ENCODE data around the gene SMARCAL1. TPM values are rescaled to one million over a fixed set of nuclear protein-coding genes. Genes with fewer than 3 reads are reported as not detected.

Gene SMARCAL1
- total and polyA plus RNA-seq, 4 donors: 3.4 to 9.3 (median 5.4) TPM

DNA sequence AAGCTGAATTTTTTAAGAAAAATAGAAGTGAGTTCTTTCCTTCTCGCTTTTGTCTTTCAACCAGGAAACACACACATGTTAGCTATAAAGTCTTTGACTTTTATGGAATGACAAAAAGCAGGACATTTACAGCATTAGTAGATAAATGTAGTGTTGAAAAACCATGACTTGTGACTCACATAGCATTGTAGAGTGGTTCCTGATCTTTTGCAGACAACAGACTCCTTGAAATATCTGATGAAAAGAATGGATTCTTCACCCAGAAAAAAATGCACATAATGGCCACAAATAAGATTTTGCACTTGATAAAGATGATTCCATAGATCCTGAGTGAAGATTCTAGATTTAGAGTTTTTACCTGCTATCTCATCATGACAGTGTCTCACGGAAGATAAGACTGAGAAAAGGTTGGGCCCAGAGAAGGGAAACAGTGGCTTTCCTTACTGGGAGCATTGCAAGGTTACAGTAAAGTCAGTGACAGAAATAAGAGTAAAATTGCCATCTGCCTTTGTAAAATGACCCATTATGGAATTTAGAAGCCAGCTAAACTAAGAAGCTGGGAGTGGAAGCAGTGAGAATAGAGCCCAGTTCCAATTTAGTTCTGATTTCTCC, 14.0 kb downstream of the SMARCAL1 start:
- H3K4me1 ChIP-seq (ENCODE audit: control insufficient read depth in 4 of 4, insufficient read depth in 4 of 4, low read length in 3 of 4): no peaks in the 10 kb centered on the region
- H3K27ac ChIP-seq (ENCODE audit: low read depth in 1 of 2, low read length in 2 of 2): no peak overlapping the region
- H3K9me3 ChIP-seq (ENCODE audit: control insufficient read depth in 4 of 4, low read length in 3 of 4): peaks cover 0 to 7% (median 6%) of the 10 kb centered on the region in 4 donors
- TF ChIP-seq, protein P1, sequence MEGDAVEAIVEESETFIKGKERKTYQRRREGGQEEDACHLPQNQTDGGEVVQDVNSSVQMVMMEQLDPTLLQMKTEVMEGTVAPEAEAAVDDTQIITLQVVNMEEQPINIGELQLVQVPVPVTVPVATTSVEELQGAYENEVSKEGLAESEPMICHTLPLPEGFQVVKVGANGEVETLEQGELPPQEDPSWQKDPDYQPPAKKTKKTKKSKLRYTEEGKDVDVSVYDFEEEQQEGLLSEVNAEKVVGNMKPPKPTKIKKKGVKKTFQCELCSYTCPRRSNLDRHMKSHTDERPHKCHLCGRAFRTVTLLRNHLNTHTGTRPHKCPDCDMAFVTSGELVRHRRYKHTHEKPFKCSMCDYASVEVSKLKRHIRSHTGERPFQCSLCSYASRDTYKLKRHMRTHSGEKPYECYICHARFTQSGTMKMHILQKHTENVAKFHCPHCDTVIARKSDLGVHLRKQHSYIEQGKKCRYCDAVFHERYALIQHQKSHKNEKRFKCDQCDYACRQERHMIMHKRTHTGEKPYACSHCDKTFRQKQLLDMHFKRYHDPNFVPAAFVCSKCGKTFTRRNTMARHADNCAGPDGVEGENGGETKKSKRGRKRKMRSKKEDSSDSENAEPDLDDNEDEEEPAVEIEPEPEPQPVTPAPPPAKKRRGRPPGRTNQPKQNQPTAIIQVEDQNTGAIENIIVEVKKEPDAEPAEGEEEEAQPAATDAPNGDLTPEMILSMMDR (IDR thresholded peaks at IDR 0.05; ENCODE audit: low read depth, low read length, missing input control): no peak
- TF ChIP-seq JUND (IDR thresholded peaks at IDR 0.05) (no peak), YY1 (IDR thresholded peaks at IDR 0.05) (no peak)
- H3K36me3 ChIP-seq (ENCODE audit: control insufficient read depth in 4 of 4, insufficient read depth in 3 of 4, low read depth in 1 of 4, low read length in 3 of 4): peaks cover 14 to 74% (median 52%) of the 10 kb centered on the region in 4 donors
- 95% methylated on average over 2 of the region's 2 CpGs for WGBS
- no peak overlapping the region for H3K9ac ChIP-seq (ENCODE audit: low read depth in 1 of 2, low read length in 2 of 2)
- DNase-seq (ENCODE audit: low spot score): no peak
- H3K27me3 ChIP-seq (ENCODE audit: control insufficient read depth in 4 of 4, insufficient read depth in 4 of 4, low read length in 3 of 4): no peaks in the 10 kb centered on the region
- no peak overlapping the region for H3K4me3 ChIP-seq (ENCODE audit: low read depth in 1 of 3, low read length in 3 of 3)

DNA sequence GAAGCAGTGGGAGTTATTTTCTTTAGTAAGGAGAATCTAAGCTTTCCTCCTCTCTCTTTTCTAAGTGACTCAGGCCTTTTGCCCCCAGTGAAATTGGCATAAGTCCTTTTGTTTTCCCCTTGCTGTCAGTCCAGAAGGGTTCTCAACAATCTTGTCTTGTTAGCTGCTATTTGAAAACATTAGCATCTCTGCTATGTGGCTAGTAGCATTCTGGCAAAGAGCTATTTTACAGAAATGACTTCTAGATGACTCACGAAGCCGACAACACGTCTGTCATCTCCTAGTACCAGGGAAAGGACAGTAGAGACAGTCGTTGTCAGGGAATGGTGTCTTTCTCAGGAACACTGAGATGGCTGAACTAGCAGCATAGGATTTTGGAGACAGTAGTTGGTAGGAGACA, 14.7 kb downstream of the SMARCAL1 start:
- H3K4me1 ChIP-seq (ENCODE audit: control insufficient read depth in 4 of 4, insufficient read depth in 4 of 4, low read length in 3 of 4): no peaks in the 10 kb centered on the region
- no peak overlapping the region for H3K9ac ChIP-seq (ENCODE audit: low read depth in 1 of 2, low read length in 2 of 2)
- H3K9me3 ChIP-seq (ENCODE audit: control insufficient read depth in 4 of 4, low read length in 3 of 4): peaks cover 0 to 7% (median 6%) of the 10 kb centered on the region in 4 donors
- 94% methylated on average over 4 of the region's 4 CpGs for WGBS
- H3K36me3 ChIP-seq (ENCODE audit: control insufficient read depth in 4 of 4, insufficient read depth in 3 of 4, low read depth in 1 of 4, low read length in 3 of 4): peaks cover 14 to 73% (median 52%) of the 10 kb centered on the region in 4 donors
- no peak overlapping the region for H3K4me3 ChIP-seq (ENCODE audit: low read depth in 1 of 3, low read length in 3 of 3)
- no peak overlapping the region for H3K27ac ChIP-seq (ENCODE audit: low read depth in 1 of 2, low read length in 2 of 2)
- no peak for DNase-seq (ENCODE audit: low spot score)
- no peaks in the 10 kb centered on the region for H3K27me3 ChIP-seq (ENCODE audit: control insufficient read depth in 4 of 4, insufficient read depth in 4 of 4, low read length in 3 of 4)
- TF ChIP-seq, protein P1 (IDR thresholded peaks at IDR 0.05; ENCODE audit: low read depth, low read length, missing input control): no peak
- no peak for TF ChIP-seq NR2F2 (IDR thresholded peaks at IDR 0.05)
- TF ChIP-seq, protein P2, sequence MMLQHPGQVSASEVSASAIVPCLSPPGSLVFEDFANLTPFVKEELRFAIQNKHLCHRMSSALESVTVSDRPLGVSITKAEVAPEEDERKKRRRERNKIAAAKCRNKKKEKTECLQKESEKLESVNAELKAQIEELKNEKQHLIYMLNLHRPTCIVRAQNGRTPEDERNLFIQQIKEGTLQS (IDR thresholded peaks at IDR 0.05): no peak
- no peak for TF ChIP-seq EGR1 (IDR thresholded peaks at IDR 0.05; ENCODE audit: low read depth in 2 of 2)
- TF ChIP-seq, protein P3, sequence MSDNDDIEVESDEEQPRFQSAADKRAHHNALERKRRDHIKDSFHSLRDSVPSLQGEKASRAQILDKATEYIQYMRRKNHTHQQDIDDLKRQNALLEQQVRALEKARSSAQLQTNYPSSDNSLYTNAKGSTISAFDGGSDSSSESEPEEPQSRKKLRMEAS (IDR thresholded peaks at IDR 0.05): no peak
- TF ChIP-seq, protein P4, sequence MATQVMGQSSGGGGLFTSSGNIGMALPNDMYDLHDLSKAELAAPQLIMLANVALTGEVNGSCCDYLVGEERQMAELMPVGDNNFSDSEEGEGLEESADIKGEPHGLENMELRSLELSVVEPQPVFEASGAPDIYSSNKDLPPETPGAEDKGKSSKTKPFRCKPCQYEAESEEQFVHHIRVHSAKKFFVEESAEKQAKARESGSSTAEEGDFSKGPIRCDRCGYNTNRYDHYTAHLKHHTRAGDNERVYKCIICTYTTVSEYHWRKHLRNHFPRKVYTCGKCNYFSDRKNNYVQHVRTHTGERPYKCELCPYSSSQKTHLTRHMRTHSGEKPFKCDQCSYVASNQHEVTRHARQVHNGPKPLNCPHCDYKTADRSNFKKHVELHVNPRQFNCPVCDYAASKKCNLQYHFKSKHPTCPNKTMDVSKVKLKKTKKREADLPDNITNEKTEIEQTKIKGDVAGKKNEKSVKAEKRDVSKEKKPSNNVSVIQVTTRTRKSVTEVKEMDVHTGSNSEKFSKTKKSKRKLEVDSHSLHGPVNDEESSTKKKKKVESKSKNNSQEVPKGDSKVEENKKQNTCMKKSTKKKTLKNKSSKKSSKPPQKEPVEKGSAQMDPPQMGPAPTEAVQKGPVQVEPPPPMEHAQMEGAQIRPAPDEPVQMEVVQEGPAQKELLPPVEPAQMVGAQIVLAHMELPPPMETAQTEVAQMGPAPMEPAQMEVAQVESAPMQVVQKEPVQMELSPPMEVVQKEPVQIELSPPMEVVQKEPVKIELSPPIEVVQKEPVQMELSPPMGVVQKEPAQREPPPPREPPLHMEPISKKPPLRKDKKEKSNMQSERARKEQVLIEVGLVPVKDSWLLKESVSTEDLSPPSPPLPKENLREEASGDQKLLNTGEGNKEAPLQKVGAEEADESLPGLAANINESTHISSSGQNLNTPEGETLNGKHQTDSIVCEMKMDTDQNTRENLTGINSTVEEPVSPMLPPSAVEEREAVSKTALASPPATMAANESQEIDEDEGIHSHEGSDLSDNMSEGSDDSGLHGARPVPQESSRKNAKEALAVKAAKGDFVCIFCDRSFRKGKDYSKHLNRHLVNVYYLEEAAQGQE (IDR thresholded peaks at IDR 0.05): no peak
- no peak for TF ChIP-seq HNF4A (conservative IDR thresholded peaks at IDR 0.05)
- TF ChIP-seq, protein P5, sequence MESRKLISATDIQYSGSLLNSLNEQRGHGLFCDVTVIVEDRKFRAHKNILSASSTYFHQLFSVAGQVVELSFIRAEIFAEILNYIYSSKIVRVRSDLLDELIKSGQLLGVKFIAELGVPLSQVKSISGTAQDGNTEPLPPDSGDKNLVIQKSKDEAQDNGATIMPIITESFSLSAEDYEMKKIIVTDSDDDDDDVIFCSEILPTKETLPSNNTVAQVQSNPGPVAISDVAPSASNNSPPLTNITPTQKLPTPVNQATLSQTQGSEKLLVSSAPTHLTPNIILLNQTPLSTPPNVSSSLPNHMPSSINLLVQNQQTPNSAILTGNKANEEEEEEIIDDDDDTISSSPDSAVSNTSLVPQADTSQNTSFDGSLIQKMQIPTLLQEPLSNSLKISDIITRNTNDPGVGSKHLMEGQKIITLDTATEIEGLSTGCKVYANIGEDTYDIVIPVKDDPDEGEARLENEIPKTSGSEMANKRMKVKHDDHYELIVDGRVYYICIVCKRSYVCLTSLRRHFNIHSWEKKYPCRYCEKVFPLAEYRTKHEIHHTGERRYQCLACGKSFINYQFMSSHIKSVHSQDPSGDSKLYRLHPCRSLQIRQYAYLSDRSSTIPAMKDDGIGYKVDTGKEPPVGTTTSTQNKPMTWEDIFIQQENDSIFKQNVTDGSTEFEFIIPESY (IDR thresholded peaks at IDR 0.05): no peak

Measured in liver (tissue), 9 donors.